ENCODE data around the gene URB1.

URB1 gene

GRCh38 chr21:32301596-32301995, 91.2 kb downstream of the URB1 start:
- Histone ChIP-seq H3K9me2 (replicated peaks; ENCODE audit: insufficient read depth, low read length) (no peaks in the 10 kb centered on the region), H3K27ac (ENCODE audit: low read depth, low read length) (no peak overlapping the region), H3K79me2 (ENCODE audit: insufficient read depth, low read length) (no peaks in the 10 kb centered on the region), H3K9ac (ENCODE audit: low read length) (no peak overlapping the region), H3K4me2 (ENCODE audit: low read depth, low read length, poor library complexity, severe bottlenecking) (no peak overlapping the region), H3K27me3 (ENCODE audit: low read length) (no peaks in the 10 kb centered on the region), H3F3A (ENCODE audit: insufficient read depth) (no peaks in the 10 kb centered on the region), H4K20me1 (ENCODE audit: low read depth, low read length) (no peaks in the 10 kb centered on the region), H2AFZ (ENCODE audit: low read depth, low read length, severe bottlenecking) (no peak overlapping the region), H3K4me3 (ENCODE audit: insufficient read depth, low read length, poor library complexity, severe bottlenecking) (no peak overlapping the region), H3K9me3 (ENCODE audit: insufficient read depth, low read length) (no peaks in the 10 kb centered on the region), H3K36me3 (ENCODE audit: low read length) (no peaks in the 10 kb centered on the region)
- TF ChIP-seq CTCF (IDR thresholded peaks at IDR 0.05; ENCODE audit: insufficient read depth, low read length, poor library complexity, severe bottlenecking), result no peak
- TF ChIP-seq EZH2phosphoT487 (conservative IDR thresholded peaks at IDR 0.05; ENCODE audit: low read length), result no peak

- Histone ChIP-seq H3F3A (ENCODE audit: insufficient read depth) (no peaks in the 10 kb centered on the region), H4K20me1 (ENCODE audit: low read depth, low read length) (no peaks in the 10 kb centered on the region), H3K36me3 (ENCODE audit: low read length) (no peaks in the 10 kb centered on the region), H3K27ac (ENCODE audit: low read depth, low read length) (no peak overlapping the region), H3K9ac (ENCODE audit: low read length) (no peak overlapping the region), H3K27me3 (ENCODE audit: low read length) (no peaks in the 10 kb centered on the region), H3K9me2 (replicated peaks; ENCODE audit: insufficient read depth, low read length) (no peaks in the 10 kb centered on the region), H3K4me2 (ENCODE audit: low read depth, low read length, poor library complexity, severe bottlenecking) (no peak overlapping the region), H2AFZ (ENCODE audit: low read depth, low read length, severe bottlenecking) (no peak overlapping the region), H3K79me2 (ENCODE audit: insufficient read depth, low read length) (no peaks in the 10 kb centered on the region), H3K9me3 (ENCODE audit: insufficient read depth, low read length) (no peaks in the 10 kb centered on the region), H3K4me3 (ENCODE audit: insufficient read depth, low read length, poor library complexity, severe bottlenecking) (no peak overlapping the region)
- no peak for TF ChIP-seq EZH2phosphoT487 (conservative IDR thresholded peaks at IDR 0.05; ENCODE audit: low read length)
Observed at GRCh38 chr21:32300117-32300681, 92.6 kb downstream of the URB1 start.

- no peaks in the 10 kb centered on the region for H3K9me3 ChIP-seq (ENCODE audit: insufficient read depth, low read length)
- no peaks in the 10 kb centered on the region for H4K20me1 ChIP-seq (ENCODE audit: low read depth, low read length)
- no peaks in the 10 kb centered on the region for H3K79me2 ChIP-seq (ENCODE audit: insufficient read depth, low read length)
- H3K9me2 ChIP-seq (replicated peaks; ENCODE audit: insufficient read depth, low read length), result no peaks in the 10 kb centered on the region
- no peak overlapping the region for H3K4me3 ChIP-seq (ENCODE audit: insufficient read depth, low read length, poor library complexity, severe bottlenecking)
- no peak overlapping the region for H3K4me2 ChIP-seq (ENCODE audit: low read depth, low read length, poor library complexity, severe bottlenecking)
- no peaks in the 10 kb centered on the region for H3F3A ChIP-seq (ENCODE audit: insufficient read depth)
- no peak overlapping the region for H2AFZ ChIP-seq (ENCODE audit: low read depth, low read length, severe bottlenecking)
- no peaks in the 10 kb centered on the region for H3K27me3 ChIP-seq (ENCODE audit: low read length)
- no peak for TF ChIP-seq CTCF (IDR thresholded peaks at IDR 0.05; ENCODE audit: insufficient read depth, low read length, poor library complexity, severe bottlenecking)
- H3K9ac ChIP-seq (ENCODE audit: low read length), result no peak overlapping the region
- H3K36me3 ChIP-seq (ENCODE audit: low read length), result no peaks in the 10 kb centered on the region
- H3K27ac ChIP-seq (ENCODE audit: low read depth, low read length), result no peak overlapping the region
Observed at GRCh38 chr21:32299695-32300094, 93.1 kb downstream of the URB1 start.

- Histone ChIP-seq H3K4me2 (ENCODE audit: low read depth, low read length, poor library complexity, severe bottlenecking) (no peak within 1 kb of the TSS), H3K9me2 (replicated peaks; ENCODE audit: insufficient read depth, low read length) (no peaks in the 10 kb centered on the region), H4K20me1 (ENCODE audit: low read depth, low read length) (no peaks in the 10 kb centered on the region), H3K9ac (ENCODE audit: low read length) (no peak within 1 kb of the TSS), H3K27ac (ENCODE audit: low read depth, low read length) (no peak within 1 kb of the TSS), H3K27me3 (ENCODE audit: low read length) (no peaks in the 10 kb centered on the region), H3F3A (ENCODE audit: insufficient read depth) (no peaks in the 10 kb centered on the region), H3K9me3 (ENCODE audit: insufficient read depth, low read length) (no peaks in the 10 kb centered on the region), H3K79me2 (ENCODE audit: insufficient read depth, low read length) (no peaks in the 10 kb centered on the region), H3K4me3 (ENCODE audit: insufficient read depth, low read length, poor library complexity, severe bottlenecking) (no peak within 1 kb of the TSS), H3K36me3 (ENCODE audit: low read length) (no peaks in the 10 kb centered on the region), H2AFZ (ENCODE audit: low read depth, low read length, severe bottlenecking) (no peak within 1 kb of the TSS)
- no peak for TF ChIP-seq CTCF (IDR thresholded peaks at IDR 0.05; ENCODE audit: insufficient read depth, low read length, poor library complexity, severe bottlenecking)
Observed at GRCh38 chr21:32298658-32299081, 94.1 kb downstream of the URB1 start, which contains the start of gene MRAP. Gene MRAP (plus strand): TSS chr21:32298855. CDS start chr21:32298972, 117 bp downstream.
